AG09319 (cell line): ENCODE results near the gene ACVR1B.

Experiments
- DNase-seq: peaks from one replicate; pipeline ENCODE4 v3.0.0-alpha.2; 2010; ENCODE audit warnings: low read depth; ENCODE audit errors: extremely low read depth
- CTCF ChIP-seq: IDR thresholded peaks from 2 replicates; pipeline ENCODE4 v1.5.1; 2011; ENCODE audit warnings: low read depth, mild to moderate bottlenecking, inconsistent platforms, low read length, moderate library complexity

The ACVR1B gene

GRCh38 chr12:51925346-51926063, 26.0 kb upstream of the ACVR1B start:
- DNase-seq: no peak
- TF ChIP-seq CTCF: no peak

- TF ChIP-seq CTCF: no peak
- no peak for DNase-seq
These were observed 25.4 kb upstream of the ACVR1B start for GRCh38 chr12:51926064-51926632.

GRCh38 chr12:51926718-51927117, 24.8 kb upstream of the ACVR1B start:
- DNase-seq: no peak
- TF ChIP-seq CTCF: peak; percentile 40

GRCh38 chr12:51932218-51933076, 19.1 kb upstream of the ACVR1B start:
- no peak for DNase-seq
- no peak for TF ChIP-seq CTCF

GRCh38 chr12:51934080-51934479, 17.4 kb upstream of the ACVR1B start:
- TF ChIP-seq CTCF: no peak

GRCh38 chr12:51937926-51938325, 13.6 kb upstream of the ACVR1B start:
- DNase-seq: no peak
- no peak for TF ChIP-seq CTCF

More at GRCh38 chr12:51934080-51934479, 17.4 kb upstream of the ACVR1B start:
- DNase-seq: no peak

- no peak for TF ChIP-seq CTCF
- DNase-seq: no peak
These were observed 12.8 kb upstream of the ACVR1B start for GRCh38 chr12:51938726-51939125.
